ENCODE measurements around the gene GDNF. TPM values are rescaled to one million over a fixed set of nuclear protein-coding genes. Genes with fewer than 3 reads are reported as not detected.

The GDNF gene
- total RNA-seq, 1 donor from 2014 or later = not detected

GRCh38 chr5:37836592-37837413 lies 3.0 kb downstream of the GDNF start:
- POLR2A ChIA-PET = no interaction called here
- H3K36me3 Mint-ChIP-seq (ENCODE audit: low read depth) = no peaks in the 10 kb centered on the region
- CTCF ChIA-PET = interaction anchor here (0.7 to 1.4 kb wide), 2 partner anchors 356 to 391 kb away, joined by 3 to 6 read pairs; no protein-coding TSS in a partner anchor
- TF ChIP-seq CTCF (IDR thresholded peaks at IDR 0.05) = no peak
- no peak for DNase-seq
- peak overlapping the region; percentile 32 for H3K4me3 Mint-ChIP-seq
- H3K27ac Mint-ChIP-seq = no peak overlapping the region
- peaks cover 68% of the 10 kb centered on the region for H3K27me3 Mint-ChIP-seq
- intact Hi-C loops (cut with micrococcal nuclease) = no loop called here
- H3K9me3 Mint-ChIP-seq = no peaks in the 10 kb centered on the region
- peaks cover 30% of the 10 kb centered on the region for H3K4me1 Mint-ChIP-seq
- no peak for ATAC-seq (ENCODE audit: low read depth)

DNA sequence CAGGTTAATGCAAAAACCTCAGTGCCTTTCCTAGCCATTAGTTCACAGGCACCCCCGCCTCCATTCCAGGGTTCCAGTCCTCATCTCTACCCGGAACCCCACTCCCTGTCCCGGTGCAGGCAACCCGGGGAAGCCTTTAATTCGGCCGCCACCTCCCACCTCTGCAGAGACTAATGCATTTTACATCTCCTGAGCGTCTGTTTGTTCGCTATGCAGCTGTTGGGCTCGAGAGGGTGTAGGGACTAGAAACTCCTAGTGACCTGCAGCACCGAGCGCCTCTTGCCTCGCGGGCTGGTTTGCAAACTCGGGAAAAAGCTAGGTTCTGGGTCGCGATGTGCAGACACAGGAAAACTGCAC lies 3.6 kb downstream of the GDNF start:
- ATAC-seq (ENCODE audit: low read depth) (no peak), DNase-seq (no peak)
- Mint-ChIP-seq H3K9me3 (no peaks in the 10 kb centered on the region), H3K4me3 (no peak overlapping the region), H3K36me3 (ENCODE audit: low read depth) (no peaks in the 10 kb centered on the region), H3K4me1 (peaks cover 30% of the 10 kb centered on the region), H3K27ac (no peak overlapping the region), H3K27me3 (peaks cover 71% of the 10 kb centered on the region)
- ChIA-PET POLR2A (no interaction called here), CTCF (interaction anchor here (0.7 to 1.4 kb wide), 2 partner anchors 356 to 392 kb away, joined by 3 to 6 read pairs; no protein-coding TSS in a partner anchor)
- no peak for TF ChIP-seq CTCF (IDR thresholded peaks at IDR 0.05)
- intact Hi-C loops (cut with micrococcal nuclease) = no loop called here

GRCh38 chr5:37835380-37835973 lies 4.4 kb downstream of the GDNF start:
- Mint-ChIP-seq H3K4me3 (no peak overlapping the region), H3K4me1 (peaks cover 28% of the 10 kb centered on the region), H3K27me3 (peaks cover 68% of the 10 kb centered on the region), H3K9me3 (no peaks in the 10 kb centered on the region), H3K36me3 (ENCODE audit: low read depth) (no peaks in the 10 kb centered on the region), H3K27ac (no peak overlapping the region)
- ATAC-seq (ENCODE audit: low read depth) (no peak), DNase-seq (no peak)
- intact Hi-C loops (cut with micrococcal nuclease) = no loop called here
- CTCF ChIA-PET = no interaction called here
- POLR2A ChIA-PET = no interaction called here
- TF ChIP-seq CTCF (IDR thresholded peaks at IDR 0.05) = no peak

DNA sequence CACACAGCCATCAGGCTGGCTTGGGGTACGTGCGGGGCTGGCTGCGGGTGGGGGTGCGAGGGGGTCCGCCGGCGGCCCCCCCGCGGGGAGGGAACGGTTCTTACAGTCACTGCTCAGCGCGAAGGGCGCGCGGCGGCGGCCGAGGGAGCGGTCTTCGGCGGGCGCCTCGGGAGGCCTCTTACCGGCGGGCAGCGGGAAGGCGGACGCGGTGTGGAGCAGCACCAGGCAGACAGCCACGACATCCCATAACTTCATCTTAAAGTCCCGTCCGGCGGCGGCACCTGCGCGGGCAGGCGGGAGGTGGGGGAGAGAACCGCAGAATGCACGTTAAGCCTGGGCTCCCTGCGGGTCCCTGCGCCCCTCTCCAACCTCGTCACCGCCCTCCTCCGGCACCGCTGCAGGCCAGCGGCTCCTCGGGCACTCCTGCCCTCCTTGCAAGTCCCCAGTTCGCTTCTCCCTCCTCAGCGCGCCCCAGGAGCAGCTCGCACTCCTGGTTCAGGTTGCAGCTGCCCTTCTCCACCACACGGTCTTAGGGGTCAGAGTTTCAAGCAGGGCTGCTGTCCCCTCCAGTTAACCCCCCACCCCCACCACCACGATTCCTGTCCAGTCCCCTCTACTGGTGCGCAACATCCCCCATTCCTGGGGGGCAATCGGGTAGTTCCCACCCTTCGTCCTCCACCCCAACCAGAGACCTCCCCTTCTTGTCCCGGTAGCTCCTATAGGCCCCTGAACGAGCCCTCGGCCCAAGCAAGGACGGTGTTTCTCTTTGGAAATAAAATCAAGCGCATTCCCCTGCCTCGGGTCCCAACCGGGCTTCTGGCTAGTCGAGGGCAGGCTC lies 5.1 kb downstream of the GDNF start:
- Mint-ChIP-seq H3K27me3 (peaks cover 73% of the 10 kb centered on the region), H3K9me3 (no peaks in the 10 kb centered on the region), H3K4me1 (peaks cover 28% of the 10 kb centered on the region), H3K4me3 (no peak overlapping the region), H3K36me3 (ENCODE audit: low read depth) (no peaks in the 10 kb centered on the region), H3K27ac (no peak overlapping the region)
- DNase-seq (no peak), ATAC-seq (ENCODE audit: low read depth) (no peak)
- ChIA-PET CTCF (no interaction called here), POLR2A (no interaction called here)
- intact Hi-C loops (cut with micrococcal nuclease) = no loop called here
- no peak for TF ChIP-seq CTCF (IDR thresholded peaks at IDR 0.05)

DNA sequence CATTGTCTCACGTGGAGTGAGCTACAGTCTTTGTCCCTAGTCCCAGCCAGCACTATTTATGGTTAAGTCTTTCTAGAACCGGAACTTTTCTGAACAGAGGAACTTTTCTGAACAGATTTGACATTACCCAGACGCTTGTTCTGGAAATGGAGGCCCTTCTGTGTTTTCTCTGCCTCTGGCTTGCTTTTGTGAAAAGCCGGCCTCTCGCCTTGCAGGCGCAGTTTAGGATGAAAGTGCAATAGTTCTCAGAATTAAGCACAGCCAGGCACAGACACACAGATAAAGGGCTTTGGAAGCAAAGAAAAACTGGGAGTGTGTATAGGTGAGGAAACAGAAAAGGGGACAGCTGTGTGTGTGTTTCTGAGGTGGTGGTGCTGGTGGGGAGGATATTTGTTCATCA lies 5.9 kb downstream of the GDNF start:
- intact Hi-C loops (cut with micrococcal nuclease) = no loop called here

More for the DNA sequence above, 5.9 kb downstream of the GDNF start:
- DNase-seq (no peak), ATAC-seq (ENCODE audit: low read depth) (no peak)
- peaks cover 72% of the 10 kb centered on the region for H3K27me3 Mint-ChIP-seq
- CTCF ChIA-PET = no interaction called here
- no peak overlapping the region for H3K27ac Mint-ChIP-seq
- no peaks in the 10 kb centered on the region for H3K36me3 Mint-ChIP-seq (ENCODE audit: low read depth)
- H3K9me3 Mint-ChIP-seq = no peaks in the 10 kb centered on the region
- POLR2A ChIA-PET = no interaction called here
- peaks cover 24% of the 10 kb centered on the region for H3K4me1 Mint-ChIP-seq
- no peak for TF ChIP-seq CTCF (IDR thresholded peaks at IDR 0.05)
- H3K4me3 Mint-ChIP-seq = no peak overlapping the region

All from activated B cell treated with CpG ODN at 0.5 μM for 24 hours (primary cell).